ENCODE results near the gene NF1.
"Not testable (repeated sequence)": the region's sequence is repeated elsewhere in the genome, so short reads cannot be mapped to it uniquely, and the experiment has no call there.

Gene NF1, protein sequence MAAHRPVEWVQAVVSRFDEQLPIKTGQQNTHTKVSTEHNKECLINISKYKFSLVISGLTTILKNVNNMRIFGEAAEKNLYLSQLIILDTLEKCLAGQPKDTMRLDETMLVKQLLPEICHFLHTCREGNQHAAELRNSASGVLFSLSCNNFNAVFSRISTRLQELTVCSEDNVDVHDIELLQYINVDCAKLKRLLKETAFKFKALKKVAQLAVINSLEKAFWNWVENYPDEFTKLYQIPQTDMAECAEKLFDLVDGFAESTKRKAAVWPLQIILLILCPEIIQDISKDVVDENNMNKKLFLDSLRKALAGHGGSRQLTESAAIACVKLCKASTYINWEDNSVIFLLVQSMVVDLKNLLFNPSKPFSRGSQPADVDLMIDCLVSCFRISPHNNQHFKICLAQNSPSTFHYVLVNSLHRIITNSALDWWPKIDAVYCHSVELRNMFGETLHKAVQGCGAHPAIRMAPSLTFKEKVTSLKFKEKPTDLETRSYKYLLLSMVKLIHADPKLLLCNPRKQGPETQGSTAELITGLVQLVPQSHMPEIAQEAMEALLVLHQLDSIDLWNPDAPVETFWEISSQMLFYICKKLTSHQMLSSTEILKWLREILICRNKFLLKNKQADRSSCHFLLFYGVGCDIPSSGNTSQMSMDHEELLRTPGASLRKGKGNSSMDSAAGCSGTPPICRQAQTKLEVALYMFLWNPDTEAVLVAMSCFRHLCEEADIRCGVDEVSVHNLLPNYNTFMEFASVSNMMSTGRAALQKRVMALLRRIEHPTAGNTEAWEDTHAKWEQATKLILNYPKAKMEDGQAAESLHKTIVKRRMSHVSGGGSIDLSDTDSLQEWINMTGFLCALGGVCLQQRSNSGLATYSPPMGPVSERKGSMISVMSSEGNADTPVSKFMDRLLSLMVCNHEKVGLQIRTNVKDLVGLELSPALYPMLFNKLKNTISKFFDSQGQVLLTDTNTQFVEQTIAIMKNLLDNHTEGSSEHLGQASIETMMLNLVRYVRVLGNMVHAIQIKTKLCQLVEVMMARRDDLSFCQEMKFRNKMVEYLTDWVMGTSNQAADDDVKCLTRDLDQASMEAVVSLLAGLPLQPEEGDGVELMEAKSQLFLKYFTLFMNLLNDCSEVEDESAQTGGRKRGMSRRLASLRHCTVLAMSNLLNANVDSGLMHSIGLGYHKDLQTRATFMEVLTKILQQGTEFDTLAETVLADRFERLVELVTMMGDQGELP (N-terminal part only)
- total RNA-seq: 48.0 to 76.2 reads per million in 2 donors

GRCh38 chr17:31094600-31095235 lies at the start of gene NF1:
Gene NF1 (plus strand): TSS chr17:31094977. CDS start chr17:31095310, 333 bp downstream.
- peak; percentile 71 to 89 (median 78) for DNase-seq

DNA sequence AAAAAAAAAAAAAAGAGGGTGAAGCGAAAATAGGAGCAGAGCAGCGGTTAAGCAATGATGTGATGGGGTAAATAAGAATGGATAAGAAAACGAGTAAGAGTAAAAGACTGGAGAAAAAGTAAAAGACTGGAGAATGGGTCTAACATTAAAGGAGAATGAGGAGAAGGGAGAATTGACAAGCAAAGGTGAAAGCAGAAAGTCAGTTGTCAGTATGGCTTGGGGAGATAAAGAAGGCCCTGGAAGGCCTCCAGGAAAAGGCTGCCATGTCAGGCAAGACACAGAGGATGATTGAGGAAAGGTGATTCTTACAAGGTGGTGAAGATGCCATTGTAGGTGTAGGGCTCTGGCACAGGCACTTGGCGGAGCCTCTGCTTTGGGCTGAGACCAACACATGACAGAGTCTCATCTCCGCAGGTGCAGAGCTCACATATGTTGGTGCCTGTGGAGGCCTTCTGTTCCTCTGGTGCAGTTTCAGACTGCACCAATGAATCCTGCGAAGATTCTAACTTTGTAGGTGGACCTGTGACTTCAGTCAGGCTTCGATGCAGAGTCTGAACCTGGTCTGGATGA lies 47.8 kb upstream of the NF1 start:
- not testable (repeated sequence) for DNase-seq

- no peak for DNase-seq
These were observed 46.6 kb upstream of the NF1 start for GRCh38 chr17:31048142-31048541.

GRCh38 chr17:31048780-31049179 lies 46.0 kb upstream of the NF1 start:
- no peak for DNase-seq

DNA sequence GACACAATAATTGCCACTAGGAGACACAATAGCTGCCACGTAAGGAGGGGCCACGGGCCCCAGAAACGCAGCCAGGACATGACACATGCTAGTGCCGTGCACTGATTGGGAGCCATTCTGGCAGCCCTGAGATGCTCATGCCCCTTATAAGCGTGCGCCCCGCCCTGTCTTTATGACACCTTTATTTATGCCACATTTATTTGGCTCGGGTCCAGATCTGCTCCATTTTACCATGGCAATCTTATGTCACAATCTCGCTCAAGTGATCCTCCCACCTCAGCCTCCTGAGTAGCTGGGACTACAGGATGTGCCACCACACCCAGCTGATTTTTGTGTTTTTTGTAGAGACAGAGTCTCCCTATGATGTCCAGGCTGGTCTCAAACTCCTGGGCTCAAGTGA lies 43.8 kb upstream of the NF1 start:
- no peak for DNase-seq

- DNase-seq: no peak
These were observed 43.3 kb upstream of the NF1 start for GRCh38 chr17:31051506-31051905.

DNA sequence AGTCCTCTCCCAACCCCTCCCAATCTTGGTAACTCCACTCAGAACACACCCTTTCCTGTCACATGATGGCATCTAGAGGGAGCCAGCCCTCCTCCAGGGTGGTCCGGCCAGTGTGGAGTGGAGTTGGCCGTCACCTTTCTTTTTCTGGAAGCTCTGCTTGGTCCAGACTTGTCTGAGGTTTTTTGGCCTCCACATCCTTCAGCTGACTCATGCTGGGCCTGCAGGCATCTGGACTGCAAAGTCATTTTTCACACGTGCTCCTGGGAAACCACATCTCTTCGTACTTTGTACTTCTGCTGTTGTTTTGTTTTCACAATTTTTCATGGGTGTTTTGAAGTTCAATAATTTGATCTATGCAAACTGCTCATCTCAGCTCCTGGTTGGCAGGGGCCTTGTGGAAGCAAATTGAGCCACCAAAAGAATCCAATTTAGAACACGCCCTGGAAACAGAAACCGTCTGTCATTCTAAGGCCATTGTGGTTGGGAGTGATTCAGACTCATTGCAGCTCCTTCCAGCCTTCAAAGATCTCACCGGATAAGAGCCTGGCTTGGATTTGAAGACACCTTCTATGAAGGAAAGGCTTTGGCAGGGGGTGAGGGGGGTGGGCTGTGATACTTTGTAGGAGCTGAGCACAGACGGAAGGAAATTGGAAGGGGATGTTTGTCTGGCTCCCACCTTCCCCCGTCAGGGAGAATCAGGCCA lies 42.4 kb upstream of the NF1 start:
- DNase-seq: peak in 1 of 5 experiments; percentile 40

DNA sequence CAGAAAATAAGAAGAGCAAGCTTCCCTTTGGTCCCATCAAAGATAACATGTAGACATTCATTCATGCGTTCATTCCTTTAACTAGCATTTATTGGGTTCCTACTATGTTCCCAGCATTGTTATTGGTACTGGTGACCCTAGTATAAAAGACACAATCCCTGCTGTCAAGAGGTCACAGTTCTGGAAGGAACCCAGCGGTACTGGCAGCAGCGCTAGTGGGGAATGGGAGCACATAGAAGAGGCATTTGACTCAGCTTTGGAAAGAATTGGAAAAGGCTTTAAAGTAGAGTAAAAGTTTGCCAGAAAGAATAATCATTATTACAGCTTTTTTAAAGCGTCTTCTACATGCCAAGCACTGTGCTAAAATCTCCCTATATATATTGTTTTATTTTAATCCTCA lies 41.7 kb upstream of the NF1 start:
- no peak for DNase-seq

GRCh38 chr17:31054761-31055160 lies 40.0 kb upstream of the NF1 start:
- DNase-seq: no peak

DNA sequence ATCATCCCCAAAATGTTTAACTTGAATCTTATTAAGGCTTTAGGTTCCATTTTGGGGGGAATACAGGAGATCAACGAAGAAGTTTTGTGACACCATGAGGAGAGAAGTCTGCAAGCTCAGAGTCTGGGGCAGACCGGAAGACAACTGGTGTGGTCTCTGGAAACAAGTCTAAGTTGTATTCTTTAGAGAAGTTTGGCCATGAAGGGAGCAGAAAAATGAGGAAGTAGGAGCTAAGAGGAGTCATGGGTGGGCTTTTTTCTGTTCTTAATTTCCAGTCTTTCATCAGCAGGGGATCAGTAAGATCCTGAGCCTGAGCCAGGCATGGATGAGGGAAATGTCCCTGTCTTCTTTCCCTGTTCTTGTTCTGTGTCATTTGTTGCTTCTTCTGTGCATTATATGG lies 35.8 kb upstream of the NF1 start:
- DNase-seq: no peak

GRCh38 chr17:31060791-31061550 lies 33.8 kb upstream of the NF1 start:
- DNase-seq: peak in 1 of 5 experiments; percentile 75

- peak in 1 of 5 experiments; percentile 44 for DNase-seq
These were observed 33.1 kb upstream of the NF1 start for GRCh38 chr17:31061678-31062077.

DNA sequence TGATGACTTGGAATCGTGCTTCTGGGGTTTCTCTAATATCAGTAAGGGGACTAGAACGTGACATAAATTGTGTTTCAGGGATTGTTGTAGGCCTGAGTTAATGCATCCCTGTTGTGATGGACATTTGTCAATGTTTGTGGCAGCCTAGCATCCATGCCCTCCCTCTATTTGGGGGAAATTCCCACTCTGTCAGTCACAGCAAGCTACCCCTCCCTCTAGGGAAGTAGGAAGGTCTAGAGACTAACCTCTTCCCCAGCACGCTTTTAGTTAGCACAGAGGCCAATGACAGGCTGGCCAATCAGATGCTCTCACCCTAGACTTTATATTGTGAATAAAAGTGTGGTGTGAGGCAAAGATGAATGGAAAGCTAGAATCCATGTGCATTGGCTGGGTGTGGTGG lies 32.4 kb upstream of the NF1 start:
- no peak for DNase-seq

GRCh38 chr17:31064707-31065106 lies 30.1 kb upstream of the NF1 start:
- DNase-seq: no peak

- peak in 1 of 5 experiments; percentile 34 for DNase-seq
These were observed 27.0 kb upstream of the NF1 start for GRCh38 chr17:31067691-31068184.

- peak in 3 of 5 experiments; percentile 4 to 72 (median 9) for DNase-seq
These were observed 26.5 kb upstream of the NF1 start for GRCh38 chr17:31068291-31068690.

- no peak for DNase-seq
These were observed 22.6 kb upstream of the NF1 start for GRCh38 chr17:31072186-31072585.

- no peak for DNase-seq
These were observed 21.4 kb upstream of the NF1 start for GRCh38 chr17:31073411-31073810.

- no peak for DNase-seq
These were observed 19.8 kb upstream of the NF1 start for GRCh38 chr17:31074772-31075555.
